OCI-LY7 (cell line): Measurements from ENCODE around the gene KCNAB2.

ENCODE experiments used
- CTCF ChIP-seq: fragments of 200-600 bp; sonication (generic); conservative IDR thresholded peaks from 2 replicates; pipeline ENCODE4 v1.5.1; 2014; ENCODE audit warnings: mild to moderate bottlenecking, antibody characterized with exemption, low read length, moderate library complexity, mixed read lengths
- EZH2phosphoT487 ChIP-seq: fragments of 200-600 bp; sonication (generic); IDR thresholded peaks from 2 replicates; pipeline ENCODE4 v1.6.1; 2018; ENCODE audit warnings: low read depth, borderline replicate concordance, mild to moderate bottlenecking, mixed run types, antibody characterized with exemption, low read length, moderate library complexity, mixed read lengths

- no peak for TF ChIP-seq CTCF
- TF ChIP-seq EZH2phosphoT487 = no peak
These were observed 41.1 kb upstream of the KCNAB2 start for GRCh38 chr1:6004412-6005123.
